Stimulated activated effector memory CD8-positive, alpha-beta T cell treated with anti-CD3 and anti-CD28 coated beads, Interleukin-12 subunit alpha, Interleukin-12 subunit beta, amount 100 ng/mL, for 72 hours (primary cell): Measurements from ENCODE around the gene HSPA14.
"Not testable (repeated sequence)": the region's sequence is repeated elsewhere in the genome, so short reads cannot be mapped to it uniquely, and the experiment has no call there.

Experiments used
- ATAC-seq: fragments of 150-1000 bp; cut with Tn5 transposase; 2 replicates; pipeline ENCODE4 v1.10.0; 2021
- DNase-seq, 2 donors: peaks; one replicate each; pipeline ENCODE4 v3.0.0; 2021 to 2022; ENCODE audit warnings: low spot score in 2 of 2
- H3K27ac Mint-ChIP-seq: one replicate; pipeline ENCODE4 v1.8.0; 2022; ENCODE audit warnings: mild to moderate bottlenecking, mixed read lengths
- H3K36me3 Mint-ChIP-seq: one replicate; pipeline ENCODE4 v1.8.0; 2022; ENCODE audit warnings: mild to moderate bottlenecking, mixed read lengths
- H3K4me1 Mint-ChIP-seq: one replicate; pipeline ENCODE4 v1.8.0; 2022; ENCODE audit warnings: mixed read lengths
- H3K4me3 Mint-ChIP-seq: one replicate; pipeline ENCODE4 v1.8.0; 2022; ENCODE audit warnings: mild to moderate bottlenecking, mixed read lengths
- H3K9me3 Mint-ChIP-seq: one replicate; pipeline ENCODE4 v1.8.0; 2022; ENCODE audit warnings: mixed read lengths

HSPA14 gene

GRCh38 chr10:14904316-14904732 is 66.2 kb downstream of the HSPA14 start:
- no peaks in the 10 kb centered on the region for H3K4me1 Mint-ChIP-seq
- H3K4me3 Mint-ChIP-seq = no peak overlapping the region
- ATAC-seq = peak; percentile 36
- H3K36me3 Mint-ChIP-seq = peaks cover 83% of the 10 kb centered on the region
- no peak for DNase-seq
- no peaks in the 10 kb centered on the region for H3K9me3 Mint-ChIP-seq
- H3K27ac Mint-ChIP-seq = no peak overlapping the region

- Mint-ChIP-seq H3K4me1 (no peaks in the 10 kb centered on the region), H3K27ac (no peak overlapping the region), H3K9me3 (no peaks in the 10 kb centered on the region), H3K36me3 (peaks cover 82% of the 10 kb centered on the region), H3K4me3 (no peak overlapping the region)
- ATAC-seq (no peak), DNase-seq (no peak)
Observed at GRCh38 chr10:14904864-14905263, 66.8 kb downstream of the HSPA14 start.

GRCh38 chr10:14905890-14906289 is 67.8 kb downstream of the HSPA14 start:
- Mint-ChIP-seq H3K4me1 (no peaks in the 10 kb centered on the region), H3K9me3 (no peaks in the 10 kb centered on the region), H3K36me3 (peaks cover 83% of the 10 kb centered on the region), H3K4me3 (no peak overlapping the region), H3K27ac (no peak overlapping the region)
- no peak for DNase-seq
- ATAC-seq = no peak

- DNase-seq (no peak), ATAC-seq (no peak)
- Mint-ChIP-seq H3K4me1 (no peaks in the 10 kb centered on the region), H3K4me3 (no peak overlapping the region), H3K27ac (no peak overlapping the region), H3K36me3 (peaks cover 86% of the 10 kb centered on the region), H3K9me3 (no peaks in the 10 kb centered on the region)
Observed at GRCh38 chr10:14906765-14907164, 68.7 kb downstream of the HSPA14 start.

GRCh38 chr10:14907591-14907990 is 69.5 kb downstream of the HSPA14 start:
- H3K36me3 Mint-ChIP-seq = peaks cover 90% of the 10 kb centered on the region
- H3K4me3 Mint-ChIP-seq, H3K27ac Mint-ChIP-seq, H3K9me3 Mint-ChIP-seq, DNase-seq, ATAC-seq, H3K4me1 Mint-ChIP-seq: not testable (repeated sequence)

- Mint-ChIP-seq H3K4me1 (no peaks in the 10 kb centered on the region), H3K27ac (no peak overlapping the region), H3K9me3 (no peaks in the 10 kb centered on the region), H3K36me3 (peaks cover 92% of the 10 kb centered on the region), H3K4me3 (no peak overlapping the region)
- ATAC-seq (no peak), DNase-seq (no peak)
Observed at GRCh38 chr10:14909101-14909500, 71.0 kb downstream of the HSPA14 start.

- H3K27ac Mint-ChIP-seq = no peak overlapping the region
- no peaks in the 10 kb centered on the region for H3K9me3 Mint-ChIP-seq
- DNase-seq (no peak), ATAC-seq (no peak)
- peaks cover 97% of the 10 kb centered on the region for H3K36me3 Mint-ChIP-seq
- no peak overlapping the region for H3K4me3 Mint-ChIP-seq
- peaks cover 8% of the 10 kb centered on the region for H3K4me1 Mint-ChIP-seq
Observed at GRCh38 chr10:14910953-14911352, 72.8 kb downstream of the HSPA14 start.

- no peak overlapping the region for H3K4me3 Mint-ChIP-seq
- peaks cover 8% of the 10 kb centered on the region for H3K4me1 Mint-ChIP-seq
- DNase-seq = no peak
- ATAC-seq = no peak
- H3K27ac Mint-ChIP-seq = no peak overlapping the region
- no peaks in the 10 kb centered on the region for H3K9me3 Mint-ChIP-seq
- peaks cover 97% of the 10 kb centered on the region for H3K36me3 Mint-ChIP-seq
Observed at GRCh38 chr10:14911801-14912200, 73.7 kb downstream of the HSPA14 start.

- peaks cover 8% of the 10 kb centered on the region for H3K4me1 Mint-ChIP-seq
- H3K9me3 Mint-ChIP-seq = no peaks in the 10 kb centered on the region
- peaks cover 99% of the 10 kb centered on the region for H3K36me3 Mint-ChIP-seq
- no peak overlapping the region for H3K27ac Mint-ChIP-seq
- ATAC-seq = no peak
- DNase-seq = no peak
- H3K4me3 Mint-ChIP-seq = no peak overlapping the region
Observed at GRCh38 chr10:14916600-14916999, 78.5 kb downstream of the HSPA14 start.

- H3K4me1 Mint-ChIP-seq = peaks cover 8% of the 10 kb centered on the region
- no peak for DNase-seq
- no peak overlapping the region for H3K4me3 Mint-ChIP-seq
- H3K27ac Mint-ChIP-seq = no peak overlapping the region
- no peaks in the 10 kb centered on the region for H3K9me3 Mint-ChIP-seq
- H3K36me3 Mint-ChIP-seq = peaks cover 100% of the 10 kb centered on the region
- ATAC-seq = no peak
Observed at GRCh38 chr10:14917827-14918226, 79.7 kb downstream of the HSPA14 start.

- no peak for DNase-seq
- H3K4me1 Mint-ChIP-seq = peaks cover 8% of the 10 kb centered on the region
- H3K36me3 Mint-ChIP-seq = peaks cover 100% of the 10 kb centered on the region
- no peak for ATAC-seq
- H3K4me3 Mint-ChIP-seq = no peak overlapping the region
- H3K9me3 Mint-ChIP-seq = no peaks in the 10 kb centered on the region
- H3K27ac Mint-ChIP-seq = no peak overlapping the region
Observed at GRCh38 chr10:14918964-14919363, 80.9 kb downstream of the HSPA14 start.
